IMR-90 (cell line): Measurements from ENCODE around the gene CMTM7. TPM values are rescaled to one million over a fixed set of nuclear protein-coding genes. Genes with fewer than 3 reads are reported as not detected.

Experiments used
- ATAC-seq: fragments of 200-7000 bp; cut with Tn5 transposase; 2 replicates; pipeline ENCODE4 v1.9.1; 2020; ENCODE audit warnings: low read depth, mild to moderate bottlenecking, moderate library complexity
- BruUV-seq: library from RNA; stranded (reverse); fragments of 400-500 nt; replicated peaks from 2 replicates; lab custom pipeline; 2021; lab: Mats Ljungman, UMichigan
- CTCF ChIA-PET: fragments of 300-600 bp; formaldehyde crosslinking; extraction: SDS; loops from one replicate; lab custom pipeline; 2021; ENCODE audit warnings: antibody characterized with exemption; lab: Yijun Ruan, JAX
- POLR2A ChIA-PET: fragments of 300-600 bp; sonication (Branson Sonifier 250); formaldehyde crosslinking; loops from one replicate; lab custom pipeline; 2022; ENCODE audit warnings: antibody characterized with exemption; ENCODE audit not compliant: unreplicated experiment; lab: Charles Lee
- DNase-seq: peaks from one replicate; pipeline ENCODE4 v3.0.0; 2013
- H2AFZ ChIP-seq: replicated peaks from 2 replicates; pipeline ENCODE3; 2013; ENCODE audit warnings: low read length, mild to moderate bottlenecking; ENCODE audit not compliant: poor library complexity
- H2AK5ac ChIP-seq: 2 replicates; pipeline ENCODE4 v1.6.1; 2013; ENCODE audit warnings: low read depth, low read length, inconsistent platforms
- H2AK9ac ChIP-seq: replicated peaks from 2 replicates; pipeline ENCODE3; 2013; ENCODE audit warnings: mild to moderate bottlenecking, low read depth, low read length, moderate library complexity; ENCODE audit not compliant: poor library complexity
- H2BK120ac ChIP-seq: 2 replicates; pipeline ENCODE4 v1.6.1; 2013; ENCODE audit warnings: low read depth, low read length, inconsistent platforms
- H2BK15ac ChIP-seq: 3 replicates; pipeline ENCODE4 v1.6.1; 2013; ENCODE audit warnings: low read depth, low read length, inconsistent platforms
- H2BK20ac ChIP-seq: 2 replicates; pipeline ENCODE4 v1.6.1; 2013; ENCODE audit warnings: low read depth, mild to moderate bottlenecking, inconsistent platforms, low read length, moderate library complexity
- H2BK5ac ChIP-seq: 2 replicates; pipeline ENCODE4 v1.6.1; 2013; ENCODE audit warnings: mild to moderate bottlenecking, low read depth, low read length, inconsistent platforms; ENCODE audit not compliant: poor library complexity, severe bottlenecking
- H3K14ac ChIP-seq: replicated peaks from 2 replicates; pipeline ENCODE4 v1.6.1; 2013; ENCODE audit warnings: low read depth, low read length, inconsistent platforms
- H3K18ac ChIP-seq: 2 replicates; pipeline ENCODE4 v1.6.1; 2013; ENCODE audit warnings: low read depth, low read length, control low read depth
- H3K23ac ChIP-seq: 2 replicates; pipeline ENCODE4 v1.6.1; 2013; ENCODE audit warnings: low read depth, low read length, inconsistent platforms
- H3K27ac ChIP-seq: 2 replicates; pipeline ENCODE4 v1.5.1; 2013; ENCODE audit warnings: mild to moderate bottlenecking, control low read depth, low read length; ENCODE audit not compliant: insufficient read depth
- H3K27me3 ChIP-seq: 2 replicates; pipeline ENCODE4 v1.6.1; 2013; ENCODE audit warnings: low read length; ENCODE audit not compliant: control insufficient read depth, insufficient read depth
- H3K36me3 ChIP-seq: 2 replicates; pipeline ENCODE4 v1.6.1; 2013; ENCODE audit warnings: low read length, mixed read lengths; ENCODE audit not compliant: control insufficient read depth, insufficient read depth
- H3K4ac ChIP-seq: 2 replicates; pipeline ENCODE4 v1.6.1; 2013; ENCODE audit warnings: low read depth, low read length, inconsistent platforms
- H3K4me1 ChIP-seq: 2 replicates; pipeline ENCODE4 v1.6.1; 2013; ENCODE audit warnings: low read length, mixed read lengths; ENCODE audit not compliant: control insufficient read depth, insufficient read depth
- H3K4me2 ChIP-seq: 2 replicates; pipeline ENCODE4 v1.6.1; 2013; ENCODE audit warnings: low read depth, mild to moderate bottlenecking, control low read depth, low read length, moderate library complexity
- H3K4me3 ChIP-seq: 2 replicates; pipeline ENCODE4 v1.5.1; 2013; ENCODE audit warnings: low read depth, mild to moderate bottlenecking, control low read depth, low read length, moderate library complexity; ENCODE audit not compliant: insufficient read depth
- H3K56ac ChIP-seq: 2 replicates; pipeline ENCODE4 v1.6.1; 2013; ENCODE audit warnings: low read length, inconsistent platforms; ENCODE audit not compliant: insufficient read depth; ENCODE audit errors: extremely low read depth
- H3K79me1 ChIP-seq, 2 experiments: 2 replicates each; pipeline ENCODE4 v1.6.1; 2013; ENCODE audit warnings: low read length in 2 of 2, inconsistent platforms in 1 of 2, low read depth in 1 of 2
- H3K9ac ChIP-seq: 2 replicates; pipeline ENCODE4 v1.6.1; 2013; ENCODE audit warnings: low read depth, low read length, control low read depth
- H3K9me1 ChIP-seq: 2 replicates; pipeline ENCODE4 v1.6.1; 2013; ENCODE audit warnings: low read length, inconsistent platforms; ENCODE audit not compliant: insufficient read depth
- H3K9me3 ChIP-seq: 2 replicates; pipeline ENCODE4 v1.6.1; 2013; ENCODE audit warnings: low read length; ENCODE audit not compliant: control insufficient read depth, insufficient read depth
- H4K20me1 ChIP-seq: 2 replicates; pipeline ENCODE4 v1.6.1; 2013; ENCODE audit warnings: low read length, inconsistent platforms; ENCODE audit not compliant: insufficient read depth
- H4K5ac ChIP-seq: 2 replicates; pipeline ENCODE4 v1.6.1; 2013; ENCODE audit warnings: mild to moderate bottlenecking, low read depth, low read length, control low read depth
- H4K8ac ChIP-seq, 2 experiments: 2 replicates each; pipeline ENCODE4 v1.6.1; 2013; ENCODE audit warnings: low read depth in 2 of 2, low read length in 2 of 2, control low read depth in 1 of 2, inconsistent platforms in 1 of 2
- H4K91ac ChIP-seq: 2 replicates; pipeline ENCODE4 v1.6.1; 2013; ENCODE audit warnings: low read depth, low read length, inconsistent platforms; ENCODE audit not compliant: insufficient read depth
- CEBPB ChIP-seq: IDR thresholded peaks from 2 replicates; pipeline ENCODE4 v1.6.1; 2012; ENCODE audit warnings: low read depth, low read length, improper control_type of control experiment
- POLR2A ChIP-seq: IDR thresholded peaks from 2 replicates; pipeline ENCODE4 v1.6.1; 2012; ENCODE audit warnings: mild to moderate bottlenecking, low read depth, low read length
- RAD21 ChIP-seq: IDR thresholded peaks from 2 replicates; pipeline ENCODE4 v1.6.1; 2012; ENCODE audit warnings: low read length, improper control_type of control experiment
- RCOR1 ChIP-seq: IDR thresholded peaks from 2 replicates; pipeline ENCODE4 v1.6.1; 2012; ENCODE audit warnings: mild to moderate bottlenecking, low read length, improper control_type of control experiment; ENCODE audit not compliant: insufficient replicate concordance
- RFX5 ChIP-seq: IDR thresholded peaks from 2 replicates; pipeline ENCODE4 v1.8.0; 2012; ENCODE audit warnings: low read depth, mild to moderate bottlenecking, low read length, moderate library complexity
- SMC3 ChIP-seq: fragments of 150-350 bp; IDR thresholded peaks from 2 replicates; pipeline ENCODE4 v1.6.1; 2016; ENCODE audit warnings: low read depth, mild to moderate bottlenecking, antibody characterized with exemption, low read length, moderate library complexity
- WGBS, 2 experiments: methylation state at CpG; one replicate each; pipeline versions ENCODE4 v1.1.5 to v1.1.7; 2013; ENCODE audit warnings: missing lambda C conversion rate in 2 of 2; ENCODE audit not compliant: insufficient read length in 1 of 2; ENCODE audit errors: extremely low coverage in 2 of 2; 5-methylcytosine and 5-hydroxymethylcytosine counted together
- dilution Hi-C: fragments of 300-500 bp; cut with HindIII; formaldehyde crosslinking; loops from one replicate; pipeline ENCODE4 v1.14.3; 2018; ENCODE audit warnings: low sequenced_read_pairs; ENCODE audit not compliant: unreplicated experiment
- in situ Hi-C: fragments of 300-500 bp; cut with MboI; formaldehyde crosslinking; loops from 3 replicates; pipeline ENCODE4 v1.14.3; 2019; ENCODE audit warnings: low sequenced_read_pairs, inconsistent platforms, mixed read lengths
- intact Hi-C: fragments of 100-400 bp; cut with micrococcal nuclease; formaldehyde crosslinking; loops from 2 replicates; pipeline ENCODE4 v1.10.0; 2022
- polyA plus RNA-seq, 3 experiments: library from polyadenylated mRNA; depleted of rRNA; stranded (reverse); fragments of >200 nt; gene quantifications; 2 replicates each; pipeline ENCODE4 v1.2.3, GENCODE V29; 2012; ENCODE audit warnings: low replicate concordance in 1 of 3
- total RNA-seq: library from RNA; depleted of rRNA; stranded (reverse); fragments of >200 nt; gene quantifications from 2 replicates; pipeline ENCODE4 v1.2.3, GENCODE V29; 2012

CMTM7 gene
- total and polyA plus RNA-seq, 2 of the 4 experiments (the other 2 are of a cell fraction) = 3.4 to 31.4 TPM

GRCh38 chr3:32488474-32489008 lies 96.9 kb downstream of the CMTM7 start:
- POLR2A ChIA-PET = no interaction called here

More at GRCh38 chr3:32488474-32489008, 96.9 kb downstream of the CMTM7 start:
- Histone ChIP-seq H2AK5ac (no peak overlapping the region), H2BK15ac (no peak overlapping the region), H2AK9ac (no peak overlapping the region), H3K14ac (no peak overlapping the region), H3K9me1 (peaks cover 8% of the 10 kb centered on the region), H3K18ac (no peak overlapping the region), H2BK120ac (no peak overlapping the region), H3K27ac (no peak overlapping the region), H3K79me1 (peaks cover 18 to 30% of the 10 kb centered on the region in 2 experiments), H3K36me3 (peaks cover 11% of the 10 kb centered on the region), H4K20me1 (peaks cover 16% of the 10 kb centered on the region), H4K91ac (no peak overlapping the region), H4K8ac (no peak overlapping the region), H2AFZ (no peak overlapping the region), H3K4me3 (no peak overlapping the region), H3K27me3 (no peaks in the 10 kb centered on the region), H2BK5ac (no peak overlapping the region), H3K4me2 (no peak overlapping the region), H3K4ac (no peak overlapping the region), H3K4me1 (peaks cover 4% of the 10 kb centered on the region), H4K5ac (no peak overlapping the region), H3K23ac (no peak overlapping the region), H3K56ac (no peak overlapping the region), H2BK20ac (no peak overlapping the region), H3K9ac (no peak overlapping the region), H3K9me3 (no peaks in the 10 kb centered on the region)
- dilution Hi-C loops = no loop called here
- no TSS peak for BruUV-seq
- ATAC-seq = no peak
- TF ChIP-seq POLR2A = no peak
- TF ChIP-seq RCOR1 = no peak
- no peak for TF ChIP-seq SMC3
- TF ChIP-seq RAD21 = no peak
- TF ChIP-seq RFX5 = no peak
- no peak for TF ChIP-seq CEBPB
- CTCF ChIA-PET = interaction anchor here (0.6 kb wide), 1 partner anchor 380 kb away, joined by 3 read pairs; no protein-coding TSS in a partner anchor
- in situ Hi-C loops = no loop called here
- intact Hi-C loops = no loop called here
- DNase-seq = no peak
- no CpG with 5 or more reads among the region's 3 CpGs for WGBS, 2 experiments
